GM18907 (cell line): ENCODE results near the gene MYO9B.
"Not testable (repeated sequence)": the region's sequence is repeated elsewhere in the genome, so short reads cannot be mapped to it uniquely, and the experiment has no call there.

Experiments
- ATAC-seq: cut with Tn5 transposase; IDR thresholded peaks from one replicate; pipeline ENCODE4 v1.9.1; 2021; ENCODE audit warnings: mild to moderate bottlenecking, moderate library complexity; ENCODE audit not compliant: unreplicated experiment

The MYO9B gene

GRCh38 chr19:17180997-17181702 is 105.6 kb downstream of the MYO9B start:
- ATAC-seq = no peak

GRCh38 chr19:17183271-17183761 is 107.7 kb downstream of the MYO9B start:
- no peak for ATAC-seq

GRCh38 chr19:17183858-17184321 is 108.3 kb downstream of the MYO9B start:
- no peak for ATAC-seq

- ATAC-seq = no peak
These were observed 108.8 kb downstream of the MYO9B start for GRCh38 chr19:17184371-17184841.

- ATAC-seq = no peak
These were observed 110.0 kb downstream of the MYO9B start for GRCh38 chr19:17185590-17185989.

- not testable (repeated sequence) for ATAC-seq
These were observed 116.2 kb downstream of the MYO9B start for GRCh38 chr19:17191736-17192135.

- ATAC-seq = no peak
These were observed 117.2 kb downstream of the MYO9B start for GRCh38 chr19:17192751-17193150.

- ATAC-seq = no peak
These were observed 119.0 kb downstream of the MYO9B start for GRCh38 chr19:17194608-17195007.

GRCh38 chr19:17195106-17195505 is 119.5 kb downstream of the MYO9B start:
- ATAC-seq = no peak

- no peak for ATAC-seq
These were observed 121.0 kb downstream of the MYO9B start for GRCh38 chr19:17196610-17197009.

- no peak for ATAC-seq
These were observed 122.1 kb downstream of the MYO9B start for GRCh38 chr19:17197666-17198065.

- ATAC-seq = no peak
These were observed 125.0 kb downstream of the MYO9B start for GRCh38 chr19:17200408-17201079.

GRCh38 chr19:17202249-17202648 is 126.7 kb downstream of the MYO9B start:
- ATAC-seq = no peak

- no peak for ATAC-seq
These were observed 127.1 kb downstream of the MYO9B start for GRCh38 chr19:17202713-17203112.

- no peak for ATAC-seq
These were observed 129.9 kb downstream of the MYO9B start for GRCh38 chr19:17205237-17206140.

- ATAC-seq = no peak
These were observed 131.4 kb downstream of the MYO9B start for GRCh38 chr19:17206736-17207581.

- ATAC-seq = no peak
These were observed 133.8 kb downstream of the MYO9B start for GRCh38 chr19:17209126-17210036.

GRCh38 chr19:17210296-17210695 is 134.7 kb downstream of the MYO9B start:
- ATAC-seq = no peak
